Stimulated activated CD4-positive, alpha-beta T cell treated with anti-CD3 and anti-CD28 coated beads, Interleukin-15, amount 100 ng/mL, for 48 hours (primary cell): ENCODE measurements around the gene SIRPA.
"Not testable (repeated sequence)": the region's sequence is repeated elsewhere in the genome, so short reads cannot be mapped to it uniquely, and the experiment has no call there.

Source experiments
- DNase-seq, 2 donors: peaks; one replicate each; pipeline ENCODE4 v3.0.0-alpha.2; 2020; ENCODE audit warnings: low read depth in 2 of 2

Gene SIRPA

DNA sequence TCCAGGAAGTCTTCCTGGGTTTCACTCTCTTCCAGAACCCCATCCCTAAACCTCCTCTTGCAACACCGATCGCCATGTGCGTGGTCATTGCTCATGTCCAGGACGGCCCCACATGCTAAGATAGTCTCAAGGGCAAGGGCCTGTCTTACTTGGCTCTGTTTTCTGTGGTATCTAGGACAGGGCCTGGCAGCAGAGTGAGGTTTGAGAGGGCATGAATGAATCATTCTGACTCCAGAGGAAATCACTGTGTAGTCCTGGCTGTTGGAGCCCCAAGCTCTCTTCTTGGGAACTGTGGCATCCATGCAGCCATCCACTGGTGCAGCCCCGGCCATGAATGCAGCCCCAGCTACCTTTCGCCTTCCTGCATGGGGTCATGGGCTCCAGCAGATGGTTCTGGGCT lies 12.4 kb downstream of the SIRPA start:
- DNase-seq = no peak

DNA sequence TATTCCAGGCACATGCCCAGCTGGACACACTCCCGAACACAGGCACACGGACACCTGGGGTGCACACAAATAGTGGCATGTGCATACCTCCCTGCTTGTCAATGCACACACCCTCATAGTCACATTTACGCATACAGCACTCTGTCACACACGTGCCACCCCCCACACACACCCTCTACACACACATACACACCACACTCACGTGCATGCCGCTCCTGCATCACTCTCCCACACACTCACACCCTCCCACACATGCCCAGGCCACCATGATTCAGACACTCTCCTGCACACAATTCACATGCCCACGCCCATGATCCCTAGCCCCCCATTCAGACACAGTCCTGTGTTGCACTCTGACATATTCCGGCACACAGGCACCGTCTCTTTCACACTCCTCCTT lies 13.0 kb downstream of the SIRPA start:
- DNase-seq = no peak

DNA sequence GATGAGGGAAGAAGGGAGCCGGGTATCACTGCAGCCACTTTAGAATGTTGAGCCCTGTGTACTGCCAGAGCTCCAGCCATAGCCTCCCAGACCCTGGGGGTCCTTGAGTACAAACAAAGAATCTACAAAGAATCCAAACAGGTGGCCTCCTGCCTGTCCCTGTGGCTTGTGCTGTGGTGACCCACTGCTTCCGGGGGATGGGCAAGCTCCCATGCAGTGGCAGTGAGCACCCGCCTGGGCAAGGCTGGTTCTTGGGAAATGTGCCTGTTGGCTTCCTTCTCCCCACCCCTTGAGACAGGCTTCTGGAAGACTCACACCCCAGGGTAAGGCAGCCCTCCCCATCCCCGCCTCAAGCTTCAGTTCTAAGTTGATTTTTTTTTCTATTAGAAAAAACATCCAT lies 13.9 kb downstream of the SIRPA start:
- DNase-seq = no peak

DNA sequence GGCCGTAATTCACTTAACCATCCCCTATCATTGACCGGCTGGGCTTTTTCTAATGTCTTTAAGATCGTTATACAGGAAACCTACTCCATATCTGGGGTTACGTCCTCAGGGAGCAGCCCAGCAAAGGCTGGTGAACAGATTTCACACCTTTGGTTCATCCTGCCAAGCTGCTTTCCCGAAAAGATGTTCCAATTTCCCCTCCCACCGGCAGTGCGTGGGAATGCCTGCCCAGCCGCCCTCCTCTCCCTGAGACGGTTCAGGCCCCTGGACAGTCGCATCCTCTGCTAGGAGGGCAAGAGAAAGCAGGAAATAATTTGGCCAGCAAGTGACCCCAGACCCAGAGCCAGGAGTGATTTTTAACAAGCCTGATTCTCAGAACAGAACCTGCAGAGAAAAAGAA lies 16.3 kb downstream of the SIRPA start:
- DNase-seq = no peak

DNA sequence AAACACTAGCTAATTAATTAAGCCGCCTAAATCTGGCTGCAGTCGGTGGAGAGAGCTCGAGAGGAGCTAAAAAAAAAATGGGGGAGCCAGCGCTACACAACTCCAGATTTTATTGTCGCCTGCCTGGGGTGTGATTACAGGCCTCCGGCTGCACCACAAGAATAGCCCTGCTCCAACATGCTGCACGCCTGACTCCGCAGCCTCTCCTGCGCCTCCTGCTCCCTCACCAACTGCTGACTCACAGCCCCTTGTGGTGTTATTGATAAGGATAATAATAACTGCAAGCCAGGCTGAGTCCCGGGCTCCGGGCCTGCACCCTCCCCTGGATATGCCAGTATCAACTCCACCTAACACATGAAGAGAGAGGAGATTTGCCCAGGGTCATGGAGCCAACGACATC lies 16.8 kb downstream of the SIRPA start:
- DNase-seq = no peak

DNA sequence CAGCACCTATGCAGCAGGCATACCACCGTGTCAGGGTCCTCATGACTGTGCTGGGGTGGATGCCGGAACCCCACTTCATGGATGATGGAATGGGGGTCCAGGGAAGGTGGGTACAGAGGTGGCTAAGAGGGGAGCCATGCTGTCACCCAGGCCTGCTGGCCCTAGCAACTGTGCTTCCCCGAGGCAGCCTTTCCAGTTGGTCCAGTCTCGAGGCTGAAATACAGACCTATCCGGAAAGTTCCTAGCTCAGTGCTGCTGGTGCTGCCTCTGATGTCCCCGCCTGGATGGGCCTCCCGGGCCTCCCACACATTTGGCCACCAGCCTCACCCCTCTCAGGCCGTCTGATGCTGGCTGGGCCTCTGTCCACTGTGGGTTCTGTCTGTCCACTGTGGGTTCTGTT lies 17.4 kb downstream of the SIRPA start:
- no peak for DNase-seq

DNA sequence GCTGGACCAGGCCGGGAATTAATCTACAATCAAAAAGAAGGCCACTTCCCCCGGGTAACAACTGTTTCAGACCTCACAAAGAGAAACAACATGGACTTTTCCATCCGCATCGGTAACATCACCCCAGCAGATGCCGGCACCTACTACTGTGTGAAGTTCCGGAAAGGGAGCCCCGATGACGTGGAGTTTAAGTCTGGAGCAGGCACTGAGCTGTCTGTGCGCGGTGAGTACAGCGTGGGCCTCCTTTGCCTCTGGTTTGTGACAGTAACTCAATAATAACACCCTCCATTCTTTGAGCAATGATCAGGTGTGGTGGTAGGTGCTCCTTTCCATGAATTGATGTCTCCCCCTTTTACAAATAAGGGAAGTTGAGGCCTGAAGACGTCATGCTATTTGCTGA lies 20.0 kb downstream of the SIRPA start:
- DNase-seq = not testable (repeated sequence)

DNA sequence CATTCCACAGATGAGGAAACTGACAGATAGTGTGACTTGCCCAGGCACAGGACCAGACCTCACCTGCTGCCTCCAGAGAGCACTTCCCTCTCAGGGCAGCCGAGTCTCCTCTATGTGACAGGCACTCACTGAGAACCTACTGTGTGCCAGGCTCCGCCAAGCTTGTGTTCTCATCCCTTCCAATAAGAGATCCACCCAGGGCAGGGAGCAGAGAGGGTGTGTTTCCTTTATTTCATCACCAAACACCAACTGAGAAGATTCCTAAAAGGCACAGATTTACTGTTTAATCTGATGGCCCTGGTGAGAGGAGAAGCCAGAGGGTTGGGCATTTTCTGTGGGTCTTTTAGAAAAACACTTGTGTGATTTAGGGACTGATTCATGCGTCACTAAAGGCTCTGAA lies 20.5 kb downstream of the SIRPA start:
- DNase-seq = no peak

DNA sequence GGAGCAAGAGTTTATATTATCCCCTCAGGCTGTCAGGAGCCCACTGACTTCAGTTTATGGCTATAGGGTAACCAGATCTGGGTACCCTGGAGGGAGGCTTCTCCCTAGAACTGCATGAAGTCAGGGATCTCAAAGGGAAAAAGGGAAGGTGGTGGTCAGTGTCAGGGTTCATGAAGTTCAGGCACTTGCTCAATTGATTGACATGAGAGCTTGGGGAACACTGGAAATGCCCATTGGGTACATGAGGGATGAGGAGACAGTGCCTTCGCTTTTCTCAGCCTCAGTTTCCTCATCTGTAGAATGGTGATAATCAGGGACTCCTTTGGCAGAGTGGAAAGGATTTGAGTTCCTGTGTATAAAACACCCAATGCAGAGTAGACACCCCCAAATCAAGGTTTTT lies 22.6 kb downstream of the SIRPA start:
- DNase-seq = no peak

DNA sequence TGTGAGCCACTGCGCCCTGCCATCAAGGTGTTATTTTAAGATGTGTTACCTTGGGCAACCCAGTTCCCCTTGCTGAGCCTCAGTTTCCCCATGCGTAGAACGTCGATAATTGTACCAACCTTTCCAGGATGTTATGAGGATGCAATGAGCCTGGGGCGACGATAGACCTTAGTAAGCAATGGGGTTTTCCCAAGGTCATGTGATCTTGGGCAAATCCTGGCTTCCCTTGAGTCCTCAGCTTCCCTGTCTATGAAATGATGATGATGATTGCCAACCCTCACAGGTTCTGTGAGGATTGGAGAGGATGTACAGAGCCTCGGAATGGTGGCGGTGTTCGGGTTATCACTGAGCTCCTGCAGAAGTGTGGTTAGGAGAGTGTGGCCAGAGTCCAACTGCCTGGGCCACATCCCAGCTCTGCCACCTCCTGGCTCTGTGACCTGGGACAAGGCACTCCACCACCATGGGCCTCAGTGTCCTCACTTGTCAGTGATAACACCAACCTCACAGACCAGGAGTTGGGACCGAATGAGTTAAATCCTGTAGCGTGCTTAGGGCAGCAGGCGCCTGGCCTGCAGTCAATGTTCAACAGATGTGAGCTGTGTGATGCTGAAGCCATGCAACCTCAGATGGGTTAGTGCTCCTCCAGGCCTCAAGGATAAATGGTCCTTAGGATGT lies 23.4 kb downstream of the SIRPA start:
- no peak for DNase-seq

DNA sequence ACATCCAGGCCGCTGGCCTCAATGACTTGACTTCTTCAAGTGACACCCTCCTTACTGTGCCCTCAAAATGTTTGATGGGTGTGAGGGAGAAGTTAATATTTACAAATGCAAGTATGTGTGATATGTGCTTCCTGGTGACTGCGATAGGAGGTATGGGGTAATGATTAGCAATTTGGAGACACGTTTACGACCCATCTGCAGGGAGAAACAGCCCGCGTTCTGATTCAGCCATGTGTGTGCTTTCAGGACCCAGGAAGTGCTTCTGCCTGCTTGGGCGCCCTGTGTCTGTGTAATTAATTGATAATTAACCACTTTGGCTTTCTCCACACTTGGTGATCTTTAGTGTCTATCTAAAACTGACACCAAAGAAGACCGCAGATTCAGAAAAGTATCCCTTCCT lies 25.0 kb downstream of the SIRPA start:
- no peak for DNase-seq

DNA sequence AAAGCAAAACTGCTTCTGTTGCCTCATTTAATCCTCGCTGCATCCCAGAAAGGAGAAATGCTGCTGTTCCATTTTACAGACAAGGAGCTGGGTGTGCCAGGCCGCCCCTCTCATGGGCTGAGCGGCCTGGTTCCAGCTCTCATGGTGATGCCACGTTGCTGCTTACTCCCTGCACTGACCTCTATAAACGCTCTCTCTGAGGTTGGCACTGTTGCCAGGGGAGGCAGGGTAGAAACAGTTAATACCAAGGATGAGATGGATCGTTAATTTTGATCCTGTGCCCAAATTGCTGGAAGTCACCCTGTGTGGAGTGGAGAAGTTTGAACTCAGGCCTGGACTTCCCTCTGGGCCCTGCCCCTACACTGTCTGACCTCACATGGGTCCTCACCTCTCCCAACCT lies 25.6 kb downstream of the SIRPA start:
- DNase-seq = no peak

DNA sequence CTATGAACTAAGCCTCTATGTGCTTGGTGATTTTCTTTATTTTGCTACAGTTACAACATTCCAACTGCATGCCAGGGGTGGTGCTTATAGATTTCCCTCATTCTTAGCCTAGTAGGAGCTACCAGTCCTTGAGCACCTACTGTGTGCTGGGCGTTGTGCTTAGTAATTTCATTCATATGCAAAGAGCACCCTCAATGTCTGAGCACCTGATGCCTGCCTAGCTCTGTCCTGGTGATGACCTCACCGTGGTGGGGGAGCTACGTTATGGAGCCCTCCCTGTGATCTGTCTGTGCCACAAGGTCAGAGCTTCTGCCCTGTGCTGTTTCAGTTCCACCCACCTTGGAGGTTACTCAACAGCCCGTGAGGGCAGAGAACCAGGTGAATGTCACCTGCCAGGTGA lies 26.8 kb downstream of the SIRPA start:
- not testable (repeated sequence) for DNase-seq

DNA sequence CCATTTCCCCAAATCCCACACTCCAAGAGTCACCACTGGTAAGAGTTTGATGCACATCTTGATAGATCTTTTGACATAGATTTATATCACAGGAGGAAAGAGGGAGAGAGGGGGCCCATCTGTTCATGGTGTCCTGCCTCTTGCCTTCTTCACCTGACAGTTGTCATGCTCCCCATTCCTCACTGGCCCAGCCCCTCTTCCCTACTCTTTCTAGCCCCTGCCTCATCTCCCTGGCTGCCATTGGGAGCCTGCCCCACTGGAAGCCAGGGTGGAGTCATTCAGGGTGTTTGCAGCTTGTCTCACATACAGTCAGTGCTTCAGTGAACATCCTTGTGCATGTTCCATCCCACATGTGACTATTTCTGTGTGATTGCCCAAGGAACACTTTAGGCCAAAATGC lies 27.6 kb downstream of the SIRPA start:
- no peak for DNase-seq

DNA sequence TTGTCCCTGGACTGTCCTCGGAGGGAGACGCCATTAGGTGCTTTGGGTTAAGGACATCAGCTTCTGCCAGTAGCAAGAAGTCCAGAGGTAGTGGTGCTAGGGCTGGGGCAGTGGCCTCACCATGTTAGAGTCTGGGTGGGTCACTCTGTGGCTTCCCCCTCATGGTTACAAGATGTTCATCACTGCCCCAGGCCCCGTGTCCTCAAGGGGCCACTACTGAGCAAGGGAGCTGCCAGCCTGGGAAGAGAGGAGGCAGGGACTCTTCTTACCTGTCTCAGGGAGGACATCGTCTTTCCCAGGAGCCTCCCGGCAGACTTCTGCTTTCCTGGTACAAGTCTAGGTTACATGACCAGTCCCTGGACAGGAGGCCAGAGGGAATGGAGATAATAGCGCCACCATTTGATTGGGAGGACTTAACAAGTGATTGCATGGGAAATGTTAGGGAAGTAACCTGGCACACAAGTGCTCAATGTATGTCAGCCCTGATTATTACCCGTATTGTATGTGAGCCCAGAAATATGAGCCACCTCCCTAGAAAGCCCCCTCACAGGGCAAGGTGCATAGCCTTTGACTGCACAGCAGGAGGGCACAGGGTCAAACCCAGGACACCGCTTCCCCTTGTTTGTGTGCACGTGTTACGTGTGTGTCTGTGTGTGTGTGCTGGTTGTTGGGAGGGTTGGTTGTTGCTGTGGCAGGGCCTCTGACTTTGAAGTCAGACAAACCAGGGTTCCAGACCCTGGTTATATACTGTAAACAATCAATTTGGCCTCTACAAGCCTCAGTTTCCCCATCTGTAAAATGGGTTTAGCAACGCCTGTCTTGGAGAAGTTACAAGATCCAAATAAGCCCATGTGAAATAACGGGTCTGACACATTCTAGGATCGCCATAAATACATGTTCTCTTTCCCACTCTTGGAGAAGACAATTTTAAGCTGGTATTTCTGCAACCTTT lies 30.0 kb downstream of the SIRPA start:
- no peak for DNase-seq

DNA sequence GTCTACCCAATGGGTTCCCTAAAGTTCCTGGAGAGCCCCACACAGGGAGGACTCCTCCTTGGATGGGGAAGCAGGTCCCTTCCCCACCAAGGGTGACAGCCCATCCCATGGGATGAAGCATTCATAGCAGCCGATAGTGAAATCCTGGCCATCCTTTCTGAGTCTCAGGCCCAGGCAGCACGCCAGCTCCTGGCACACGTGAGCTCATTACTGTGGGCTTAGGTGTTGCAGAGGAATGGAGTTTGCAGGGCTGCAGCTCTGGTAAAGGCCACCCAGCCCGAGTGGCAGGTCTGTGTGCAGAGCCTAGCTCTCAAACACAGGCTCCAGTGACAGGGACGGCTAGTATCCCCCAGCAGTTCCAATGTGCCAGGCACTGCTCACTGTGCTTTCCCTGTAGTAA lies 31.0 kb downstream of the SIRPA start:
- no peak for DNase-seq

DNA sequence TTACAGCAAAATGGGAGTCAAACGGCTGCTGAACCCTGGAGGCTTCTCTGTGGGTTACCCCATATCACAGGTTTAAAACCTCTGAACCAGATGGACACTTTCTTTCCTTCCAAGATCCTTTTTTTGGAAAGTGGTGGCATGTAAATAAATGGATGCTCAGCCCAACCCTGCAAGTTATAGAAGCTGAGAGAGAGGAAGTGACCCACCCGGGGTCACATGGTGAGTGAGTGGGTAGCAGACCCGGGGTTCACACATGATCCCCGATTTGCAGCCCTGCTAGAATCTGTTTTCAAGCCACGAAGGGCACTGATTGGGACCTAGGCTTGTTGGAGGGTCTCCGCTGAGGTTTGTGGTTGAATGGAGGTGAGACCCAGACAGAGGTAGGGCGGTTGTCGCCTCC lies 32.0 kb downstream of the SIRPA start:
- no peak for DNase-seq

DNA sequence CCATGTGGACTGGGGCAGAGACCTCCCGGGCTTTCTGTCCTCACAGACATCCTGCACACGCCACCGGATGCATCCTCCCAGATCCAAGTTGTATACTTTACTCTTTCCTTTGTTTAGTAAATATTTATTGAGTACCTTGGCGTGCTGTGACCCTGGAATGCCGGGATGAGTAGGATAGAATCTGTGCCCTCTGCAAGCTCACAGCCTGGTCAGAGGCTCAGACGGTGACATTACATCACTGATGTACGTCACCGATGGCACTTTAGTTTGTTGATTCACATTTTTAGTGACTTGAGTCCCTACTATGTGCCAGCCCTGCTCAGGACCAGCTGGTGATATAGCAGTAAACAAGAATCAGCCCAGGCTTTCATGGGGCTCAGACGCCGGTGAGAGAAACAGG lies 32.9 kb downstream of the SIRPA start:
- no peak for DNase-seq

DNA sequence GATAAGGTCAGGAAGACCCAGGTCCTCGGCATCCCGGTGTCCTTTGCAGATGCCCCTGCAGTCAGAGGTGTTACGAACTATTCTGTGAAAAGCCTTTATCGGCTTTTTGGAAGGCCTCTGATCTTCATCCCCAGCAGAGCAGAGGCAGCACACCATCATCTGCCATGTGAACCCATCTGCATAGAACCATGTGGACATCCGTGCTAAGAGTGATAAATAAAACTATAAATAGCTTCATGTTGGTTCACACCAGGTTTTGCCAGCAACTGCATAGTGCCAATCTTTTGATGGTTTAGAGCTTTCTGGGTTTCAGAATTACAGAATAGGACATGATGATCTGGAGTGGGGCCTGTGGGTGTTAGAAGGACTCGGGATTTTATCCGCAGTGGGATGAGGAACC lies 33.6 kb downstream of the SIRPA start:
- no peak for DNase-seq

DNA sequence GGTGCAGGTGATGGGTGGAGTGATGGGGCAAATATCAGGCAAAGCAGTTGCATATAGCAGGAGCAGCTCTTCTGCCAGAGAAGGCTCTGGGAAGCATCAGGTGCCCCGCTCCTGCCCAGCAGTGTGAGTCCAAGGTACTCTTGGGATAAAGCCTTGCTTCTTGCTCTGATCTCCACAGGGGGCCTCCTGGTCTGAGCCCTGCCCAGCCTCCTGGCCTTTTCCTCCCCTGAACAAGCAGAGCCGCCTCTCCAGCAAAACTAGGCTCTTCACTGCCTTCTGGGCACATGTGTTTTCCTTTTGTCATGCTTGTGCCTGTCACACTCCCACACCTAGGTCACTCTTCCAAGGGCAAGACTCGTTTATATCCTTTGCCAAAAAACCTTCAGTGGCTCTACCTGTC lies 34.3 kb downstream of the SIRPA start:
- no peak for DNase-seq

DNA sequence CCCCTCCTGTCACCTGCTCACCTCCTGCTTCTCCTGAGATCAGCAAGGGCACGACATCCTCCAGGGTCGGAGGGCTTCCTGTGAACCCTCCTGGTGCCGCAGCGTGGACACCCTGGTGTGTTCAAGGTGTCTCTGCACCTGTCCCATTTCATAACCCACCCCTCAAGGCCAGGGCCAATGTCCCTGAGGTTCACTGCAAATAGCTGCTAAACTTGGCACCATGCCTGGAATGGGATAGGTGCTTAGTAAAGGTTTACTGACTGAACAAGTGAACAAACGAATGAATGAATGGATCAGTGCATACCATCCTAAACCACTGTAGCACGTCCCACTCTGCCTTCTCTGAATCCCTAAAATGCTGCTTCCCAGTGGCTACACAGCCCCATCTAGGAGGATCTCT lies 35.0 kb downstream of the SIRPA start:
- DNase-seq = no peak

DNA sequence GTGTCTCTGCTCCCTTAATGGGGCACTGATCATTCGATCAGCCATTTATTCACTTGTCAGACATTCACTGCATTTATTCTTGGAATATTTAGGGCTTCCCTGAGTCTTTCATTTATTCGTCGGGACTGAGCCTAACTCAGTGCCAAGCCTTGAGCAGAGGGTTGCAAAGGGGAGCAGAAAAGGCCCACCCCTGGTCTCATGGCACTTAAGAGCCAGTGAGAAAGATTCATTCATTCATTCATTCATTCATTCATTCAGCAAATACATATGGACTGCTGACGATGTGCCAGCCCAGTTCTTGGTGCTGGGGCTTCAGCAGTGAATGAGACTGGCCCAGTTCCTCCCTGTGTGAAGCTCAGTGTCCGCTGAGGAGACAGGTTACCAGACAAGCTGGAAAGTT lies 36.6 kb downstream of the SIRPA start:
- no peak for DNase-seq

DNA sequence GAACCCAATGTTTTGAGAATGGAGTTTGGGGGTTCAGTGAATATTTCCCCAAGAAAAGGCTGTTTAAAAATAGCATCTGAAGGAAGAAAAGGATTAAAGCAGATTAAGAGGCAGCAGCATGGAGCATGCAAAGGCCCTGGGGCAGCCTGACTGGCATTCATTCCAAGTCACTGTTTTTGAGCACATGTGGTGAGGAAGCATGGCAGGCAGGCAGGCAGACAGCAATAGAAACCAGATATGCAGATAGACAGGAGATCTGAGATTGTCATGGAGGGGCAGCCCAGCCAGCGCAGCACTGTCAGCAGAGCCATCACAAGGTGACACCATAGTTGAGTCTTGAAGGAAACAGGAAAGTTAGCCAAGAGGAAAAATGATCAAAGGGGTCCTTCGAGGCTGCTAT lies 37.8 kb downstream of the SIRPA start:
- DNase-seq = no peak
